NCI-H128 (cell line): Measurements from ENCODE around the gene CPPED1.
"Not testable (repeated sequence)": the region's sequence is repeated elsewhere in the genome, so short reads cannot be mapped to it uniquely, and the experiment has no call there.

Experiments
- DNase-seq: peaks from one replicate; lab custom pipeline; 2025; ENCODE audit not compliant: unreplicated experiment; lab: John Stamatoyannopoulos, UW

The CPPED1 gene

DNA sequence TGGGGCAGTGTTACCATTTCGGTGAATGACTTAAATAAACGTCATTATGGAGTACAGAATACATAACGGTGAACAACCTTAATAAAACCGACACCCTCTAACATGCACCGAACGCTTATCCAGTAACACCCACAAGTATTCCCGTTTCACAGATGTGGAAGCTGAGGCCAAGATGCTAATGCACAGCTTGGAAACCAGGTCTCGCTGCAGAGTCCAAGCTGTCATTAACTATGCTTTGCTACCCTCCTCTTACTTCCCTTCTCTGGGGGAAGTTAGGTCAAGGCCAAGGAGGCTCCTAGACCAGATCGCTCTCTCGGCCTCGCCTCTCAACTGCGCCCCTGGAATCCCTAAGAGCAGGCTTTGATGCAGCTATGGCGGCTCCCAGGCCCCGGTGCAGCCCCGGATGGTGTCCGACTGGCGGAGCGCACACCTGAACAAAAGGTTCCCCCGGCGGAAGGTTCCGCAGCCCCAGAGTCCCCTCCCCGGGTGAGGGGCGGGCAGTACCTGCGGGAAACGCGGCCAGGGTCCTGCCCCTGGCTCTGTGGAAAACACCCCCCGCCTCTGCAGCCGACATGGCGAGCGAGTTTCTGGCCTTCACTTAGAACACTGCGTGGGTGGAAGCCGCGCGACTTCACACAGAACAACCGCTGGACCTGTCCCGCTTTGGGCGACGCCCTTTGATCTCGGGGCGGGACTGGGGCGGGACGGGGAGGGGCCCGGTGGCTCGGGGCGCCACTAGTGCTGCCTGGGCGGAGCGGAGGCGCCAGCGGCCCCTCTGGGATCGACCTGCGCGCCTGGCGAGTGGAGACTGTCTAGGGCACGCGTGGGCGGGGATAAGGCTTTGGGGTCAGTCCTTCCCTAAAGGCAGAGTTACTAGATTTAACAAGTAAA is at the start of gene CPPED1:
Gene CPPED1, minus strand, starts transcription at position 685 of the 891 bp plus-strand sequence. Its CDS starts 111 bp downstream, at position 574.
- DNase-seq = peak; percentile 54

- no peak for DNase-seq
Measured at GRCh38 chr16:12850186-12850585, 46.5 kb upstream of the CPPED1 start.

GRCh38 chr16:12846592-12846991 is 42.9 kb upstream of the CPPED1 start:
- no peak for DNase-seq

GRCh38 chr16:12845282-12845681 is 41.6 kb upstream of the CPPED1 start:
- DNase-seq = no peak

DNA sequence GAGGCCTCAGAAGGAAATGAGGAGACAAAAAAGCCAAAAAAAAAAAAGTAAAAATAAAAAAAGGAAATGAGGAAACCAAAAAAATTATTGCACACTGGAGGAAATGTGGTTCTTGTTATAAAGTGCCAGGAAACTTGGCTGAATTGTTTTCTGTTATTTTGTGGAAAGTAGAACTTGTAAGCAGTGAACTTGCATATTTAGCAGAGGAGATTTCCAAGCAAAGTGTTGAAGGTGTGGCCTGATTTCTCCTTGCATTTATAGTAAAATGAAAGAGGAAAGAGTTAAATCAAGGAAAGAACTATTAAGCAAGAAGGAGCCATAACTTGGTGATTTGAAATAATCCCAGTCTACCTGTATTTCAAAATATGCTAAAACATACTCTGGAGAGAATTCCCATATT is 34.1 kb upstream of the CPPED1 start:
- DNase-seq = no peak

- no peak for DNase-seq
Measured at GRCh38 chr16:12837291-12837690, 33.6 kb upstream of the CPPED1 start.

DNA sequence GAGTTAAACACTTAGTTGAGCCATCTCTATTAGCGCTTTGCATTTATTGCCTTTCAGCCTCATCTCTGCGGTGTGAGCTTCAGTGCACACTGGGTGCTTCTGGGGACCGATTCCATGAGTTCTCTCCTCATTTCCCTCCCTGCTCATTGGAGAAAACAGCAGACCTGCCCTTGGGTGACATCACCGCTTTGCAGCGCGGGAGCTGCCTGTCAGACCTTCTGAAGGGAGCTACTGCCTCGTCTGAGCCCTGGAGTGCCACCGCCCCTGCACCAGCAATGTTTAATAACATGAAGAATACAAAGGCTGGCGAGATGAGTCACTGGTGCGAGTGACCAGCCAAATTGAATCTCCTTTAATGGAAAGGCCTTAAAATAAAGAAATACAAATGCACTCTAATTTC is 30.2 kb upstream of the CPPED1 start:
- DNase-seq = no peak

GRCh38 chr16:12829096-12829888 is 25.6 kb upstream of the CPPED1 start:
- no peak for DNase-seq

DNA sequence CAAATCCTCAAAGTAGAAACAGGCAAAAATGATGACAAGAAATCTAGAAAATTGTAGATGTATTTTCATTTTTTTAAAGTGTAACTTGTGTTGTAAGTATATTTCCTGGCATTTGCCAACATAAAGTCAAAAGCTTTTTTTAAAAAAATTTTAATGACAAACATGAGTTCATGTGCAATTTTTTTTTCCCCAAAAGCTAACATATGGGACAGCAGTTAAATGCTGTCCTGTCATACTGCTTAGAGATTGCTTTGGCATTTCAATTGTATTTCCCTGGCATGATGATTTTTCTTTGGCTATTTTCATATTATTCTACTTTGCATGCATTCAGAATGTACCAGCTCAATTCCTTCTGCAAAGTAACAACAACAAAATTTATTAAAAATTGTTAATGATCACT is 24.5 kb upstream of the CPPED1 start:
- no peak for DNase-seq

DNA sequence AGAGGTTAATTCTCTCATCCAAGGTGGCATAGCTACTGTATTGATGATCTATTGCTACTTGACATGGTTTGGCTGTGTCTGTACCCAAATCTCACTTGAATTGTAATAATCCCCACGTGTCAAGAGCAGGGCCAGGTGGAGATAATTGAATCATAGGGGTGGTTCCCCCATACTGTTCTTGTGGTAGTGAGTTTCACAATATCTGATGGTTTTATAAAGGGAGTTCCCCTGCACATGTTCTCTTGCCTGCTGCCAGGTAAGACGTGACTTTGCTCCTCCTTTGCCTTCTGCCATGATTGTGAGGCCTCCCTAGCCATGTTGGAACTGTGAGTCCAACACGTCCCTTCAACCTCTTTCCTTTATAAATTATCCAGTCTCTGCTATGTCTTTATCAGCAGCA is 22.9 kb upstream of the CPPED1 start:
- DNase-seq = no peak

GRCh38 chr16:12819126-12820117 is 15.7 kb upstream of the CPPED1 start:
- no peak for DNase-seq

DNA sequence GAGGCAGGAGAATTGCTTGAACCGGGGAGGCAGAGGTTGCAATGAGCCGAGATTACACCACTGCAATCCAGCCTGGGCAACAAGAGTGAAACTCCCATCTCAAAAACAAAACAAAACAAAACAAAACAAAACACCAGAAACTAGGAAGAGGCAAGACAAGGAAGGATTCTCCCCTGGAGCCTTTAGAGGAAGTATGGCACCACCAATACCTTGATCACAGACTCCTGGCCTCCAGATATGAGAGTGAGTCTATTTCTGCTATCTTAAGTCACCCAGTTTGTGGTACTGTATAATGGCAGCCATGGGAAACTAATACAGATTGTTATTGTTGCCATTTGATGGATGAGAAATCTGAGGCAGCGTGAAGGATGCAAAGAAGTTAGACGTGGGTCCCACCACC is 14.6 kb upstream of the CPPED1 start:
- no peak for DNase-seq

- DNase-seq = not testable (repeated sequence)
Measured at GRCh38 chr16:12816791-12817214, 13.1 kb upstream of the CPPED1 start.

- no peak for DNase-seq
Measured at GRCh38 chr16:12815361-12815760, 11.7 kb upstream of the CPPED1 start.

DNA sequence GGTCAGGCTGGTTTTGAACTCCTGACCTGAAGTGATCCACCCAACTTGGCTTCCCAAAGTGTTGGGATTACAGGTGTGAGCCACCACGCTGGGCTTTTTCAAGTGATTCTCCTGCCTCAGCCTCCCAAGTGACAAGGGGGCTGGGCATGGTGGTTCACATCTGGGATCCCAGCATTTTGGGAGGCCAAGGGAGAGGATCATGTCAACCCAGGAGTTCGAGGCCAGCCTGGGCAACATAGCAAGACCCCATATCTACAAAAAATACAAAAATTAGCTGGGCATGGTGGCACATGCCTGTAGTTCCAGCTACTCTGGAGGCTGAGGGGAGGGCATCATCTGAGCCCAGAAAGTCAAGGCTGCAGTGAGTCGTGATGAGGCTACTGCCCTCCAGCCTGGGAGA is 10.0 kb upstream of the CPPED1 start:
- DNase-seq = not testable (repeated sequence)

- DNase-seq = not testable (repeated sequence)
Measured at GRCh38 chr16:12813321-12813720, 9.6 kb upstream of the CPPED1 start.

GRCh38 chr16:12811441-12812383 is 8.0 kb upstream of the CPPED1 start:
- no peak for DNase-seq

DNA sequence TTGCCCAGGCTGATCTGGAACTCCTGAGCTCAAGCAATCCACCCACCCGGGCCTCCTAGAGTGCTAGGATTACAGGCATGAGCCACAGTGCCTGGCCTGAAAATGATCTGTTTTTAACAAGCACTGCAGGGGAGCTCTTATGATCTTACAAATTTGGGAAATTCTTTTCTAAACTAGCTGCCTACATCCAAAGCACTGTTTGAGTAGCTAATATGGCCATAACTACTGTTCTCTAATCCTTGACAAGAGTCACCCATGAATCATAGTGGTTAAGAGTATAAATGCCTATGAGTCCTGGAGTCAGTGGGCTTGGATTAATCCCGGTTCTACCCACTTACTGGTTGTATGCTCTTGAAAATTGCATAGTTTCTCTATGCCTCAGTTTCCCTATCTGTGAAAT is 1.4 kb upstream of the CPPED1 start:
- no peak for DNase-seq

DNA sequence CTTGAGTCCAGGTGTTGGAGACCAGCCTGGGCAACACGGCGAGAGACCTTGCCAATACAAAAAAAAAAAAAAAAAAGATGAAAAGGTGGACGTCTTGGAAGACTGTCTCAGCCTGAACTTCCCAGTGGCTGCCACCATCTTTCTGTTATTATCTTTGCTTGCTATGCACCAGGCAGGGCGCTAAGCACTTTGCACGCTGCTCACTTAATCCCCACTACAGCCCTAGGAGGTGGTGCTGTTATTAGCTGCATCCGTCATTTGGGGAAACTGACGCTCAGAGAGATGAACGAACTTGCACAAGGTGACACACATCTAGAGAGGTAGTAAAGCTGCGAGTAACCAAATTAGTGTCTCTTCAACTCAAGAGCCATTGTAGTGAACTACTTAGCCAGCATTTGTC is 708 bp upstream of the CPPED1 start:
- no peak for DNase-seq

DNA sequence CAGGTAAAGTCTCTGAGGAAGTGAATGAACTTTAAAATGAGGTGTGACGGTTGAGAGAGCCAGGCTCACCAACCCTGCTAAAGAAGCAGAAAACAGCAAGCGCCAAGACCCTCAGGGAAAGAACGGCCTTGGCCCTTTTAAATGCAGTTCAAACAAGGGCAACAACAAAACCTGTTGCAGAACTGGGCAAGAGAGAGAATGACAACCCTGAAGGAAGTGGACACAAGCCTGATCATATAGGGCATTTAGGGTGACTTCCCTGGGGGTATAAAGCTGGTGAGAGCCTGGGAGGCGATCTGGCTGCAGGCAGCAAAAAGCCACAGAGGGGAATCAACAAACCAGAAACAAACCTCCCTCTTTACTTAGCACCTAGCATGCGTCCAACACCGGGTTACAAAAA is 1.0 kb downstream of the CPPED1 start:
- no peak for DNase-seq
